H1 (cell line): Measurements from ENCODE around the gene HSD17B2.
"Not testable (repeated sequence)": the region's sequence is repeated elsewhere in the genome, so short reads cannot be mapped to it uniquely, and the experiment has no call there.

ENCODE experiments used
- CHD2 ChIP-seq: IDR thresholded peaks from 2 replicates; pipeline ENCODE4 v1.6.1; 2012; ENCODE audit warnings: low read length, improper control_type of control experiment
- EZH2 ChIP-seq: fragments of 200-600 bp; sonication (generic); IDR thresholded peaks from 2 replicates; pipeline ENCODE4 v1.7.1; 2012; ENCODE audit warnings: low read depth, mild to moderate bottlenecking, moderate library complexity, low read length, inconsistent platforms; ENCODE audit not compliant: severe bottlenecking
- FOSL1 ChIP-seq: IDR thresholded peaks from 2 replicates; pipeline ENCODE4 v1.6.1; 2011; ENCODE audit warnings: mild to moderate bottlenecking, low read depth, low read length, moderate library complexity; ENCODE audit not compliant: insufficient read depth
- GABPA ChIP-seq: IDR thresholded peaks from 2 replicates; pipeline ENCODE4 v1.6.1; 2011; ENCODE audit warnings: mild to moderate bottlenecking, low read length, moderate library complexity, borderline replicate concordance; ENCODE audit not compliant: insufficient read depth
- MAFK ChIP-seq: IDR thresholded peaks from 2 replicates; pipeline ENCODE4 v1.6.1; 2012; ENCODE audit warnings: low read depth, mild to moderate bottlenecking, improper control_type of control experiment, low read length
- NRF1 ChIP-seq: IDR thresholded peaks from 2 replicates; pipeline ENCODE4 v1.6.1; 2011; ENCODE audit warnings: mild to moderate bottlenecking, low read depth, low read length, improper control_type of control experiment
- POLR2A ChIP-seq, 2 experiments: IDR thresholded peaks; 1 replicate in 1 of 2; 2 replicates in 1 of 2; pipeline ENCODE4 v1.6.1; 2011; ENCODE audit warnings: low read depth in 2 of 2, low read length in 2 of 2, mild to moderate bottlenecking in 2 of 2; ENCODE audit errors: control extremely low read depth in 1 of 2
- TAF1 ChIP-seq: IDR thresholded peaks from 2 replicates; pipeline ENCODE4 v1.6.1; 2011; ENCODE audit warnings: mild to moderate bottlenecking, low read depth, low read length
- YY1 ChIP-seq: IDR thresholded peaks from 2 replicates; pipeline ENCODE4 v1.6.1; 2011; ENCODE audit warnings: low read depth, mild to moderate bottlenecking, low read length
- ZNF274 ChIP-seq: IDR thresholded peaks from 2 replicates; pipeline ENCODE4 v1.7.0; 2012; ENCODE audit warnings: low read length, borderline replicate concordance; ENCODE audit errors: extremely low read depth
- TF ChIP-seq, protein P1 (sequence below), 3 experiments: IDR thresholded peaks; 1 replicate in 2 of 3; 2 replicates in 1 of 3; pipeline versions ENCODE4 v1.5.1 to v1.6.1; 2011; ENCODE audit warnings: low read length in 3 of 3, mild to moderate bottlenecking in 3 of 3, inconsistent platforms in 2 of 3, low read depth in 1 of 3, moderate library complexity in 1 of 3; ENCODE audit not compliant: insufficient read depth in 1 of 3; ENCODE audit errors: control extremely low read depth in 1 of 3

DNA sequence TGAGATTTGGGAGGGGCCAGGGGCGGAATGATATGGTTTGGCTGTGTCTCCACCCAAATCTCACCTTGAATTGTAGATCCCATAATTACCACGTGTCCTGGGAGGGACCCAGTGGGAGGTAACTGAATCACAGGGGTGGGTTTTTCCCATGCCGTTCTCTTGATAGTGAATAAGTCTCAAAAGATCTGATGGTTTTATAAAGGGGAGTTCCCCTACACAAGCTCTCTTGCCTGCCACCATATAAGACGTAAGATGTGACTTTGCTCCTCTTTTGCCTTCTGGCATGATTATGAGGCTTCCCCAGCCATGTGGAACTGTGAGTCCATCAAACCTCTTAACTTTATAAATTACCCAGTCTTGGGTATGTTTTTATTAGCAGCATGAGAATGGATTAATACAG, 25.3 kb upstream of the HSD17B2 start:
- TF ChIP-seq, protein P1, sequence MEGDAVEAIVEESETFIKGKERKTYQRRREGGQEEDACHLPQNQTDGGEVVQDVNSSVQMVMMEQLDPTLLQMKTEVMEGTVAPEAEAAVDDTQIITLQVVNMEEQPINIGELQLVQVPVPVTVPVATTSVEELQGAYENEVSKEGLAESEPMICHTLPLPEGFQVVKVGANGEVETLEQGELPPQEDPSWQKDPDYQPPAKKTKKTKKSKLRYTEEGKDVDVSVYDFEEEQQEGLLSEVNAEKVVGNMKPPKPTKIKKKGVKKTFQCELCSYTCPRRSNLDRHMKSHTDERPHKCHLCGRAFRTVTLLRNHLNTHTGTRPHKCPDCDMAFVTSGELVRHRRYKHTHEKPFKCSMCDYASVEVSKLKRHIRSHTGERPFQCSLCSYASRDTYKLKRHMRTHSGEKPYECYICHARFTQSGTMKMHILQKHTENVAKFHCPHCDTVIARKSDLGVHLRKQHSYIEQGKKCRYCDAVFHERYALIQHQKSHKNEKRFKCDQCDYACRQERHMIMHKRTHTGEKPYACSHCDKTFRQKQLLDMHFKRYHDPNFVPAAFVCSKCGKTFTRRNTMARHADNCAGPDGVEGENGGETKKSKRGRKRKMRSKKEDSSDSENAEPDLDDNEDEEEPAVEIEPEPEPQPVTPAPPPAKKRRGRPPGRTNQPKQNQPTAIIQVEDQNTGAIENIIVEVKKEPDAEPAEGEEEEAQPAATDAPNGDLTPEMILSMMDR (IDR thresholded peaks at IDR 0.05; ENCODE audit: control extremely low read depth in 1 of 3, insufficient read depth in 1 of 3, low read depth in 1 of 3, low read length in 3 of 3) = not testable (repeated sequence)
- TF ChIP-seq ZNF274; POLR2A (IDR thresholded peaks at IDR 0.05; ENCODE audit: control extremely low read depth in 1 of 2, low read depth in 2 of 2, low read length in 2 of 2); NRF1; EZH2; MAFK; GABPA; FOSL1; CHD2; YY1; TAF1: not testable (repeated sequence)
